T-helper 22 cell (primary cell): Measurements from ENCODE around the gene FBXO38.

Experiments used
- DNase-seq: peaks from one replicate; pipeline ENCODE4 v3.0.0-alpha.2; 2020; ENCODE audit warnings: low read depth

The FBXO38 gene

DNA sequence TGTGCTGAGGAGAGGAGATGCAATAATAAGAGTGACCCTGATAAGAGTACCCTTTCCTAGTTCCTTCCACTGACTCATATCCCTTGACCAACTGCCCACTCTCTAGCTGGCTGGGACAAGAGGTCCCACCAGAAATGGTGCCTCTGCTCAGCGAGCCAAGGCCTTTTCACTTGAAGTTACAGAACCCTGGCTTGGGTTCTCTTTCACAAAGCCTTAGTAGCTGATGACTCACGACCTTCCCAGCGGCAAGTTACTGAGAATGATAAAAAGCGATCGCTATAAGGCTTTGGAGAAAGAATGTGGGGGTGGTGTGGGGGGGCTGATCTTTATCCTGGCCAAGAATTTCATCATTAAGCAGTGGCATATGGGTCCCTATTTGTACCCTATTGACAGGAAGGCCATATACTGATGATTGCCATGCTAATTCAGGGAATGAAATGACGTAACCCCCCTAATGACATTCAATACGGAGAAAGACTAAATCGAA is 90.3 kb downstream of the FBXO38 start:
- no peak for DNase-seq

DNA sequence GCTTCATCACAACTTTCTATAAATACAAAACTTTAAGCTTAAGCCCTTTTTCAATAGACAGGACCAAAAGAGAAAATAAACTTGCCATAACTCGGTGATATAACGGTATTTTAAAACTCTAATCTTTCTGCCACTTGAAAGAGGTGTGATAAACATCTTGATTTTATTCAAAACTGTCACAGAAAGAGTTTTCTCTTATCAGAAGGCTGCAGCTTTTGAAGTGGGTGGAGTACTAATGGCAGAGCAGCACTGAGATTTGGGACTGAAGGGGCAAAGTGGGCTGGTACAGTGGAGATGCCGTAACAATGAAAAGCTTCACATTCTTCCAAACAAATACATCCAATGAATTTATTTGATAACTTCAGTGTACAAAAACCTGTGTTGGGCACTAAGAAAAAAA is 92.5 kb downstream of the FBXO38 start:
- DNase-seq, result no peak

DNA sequence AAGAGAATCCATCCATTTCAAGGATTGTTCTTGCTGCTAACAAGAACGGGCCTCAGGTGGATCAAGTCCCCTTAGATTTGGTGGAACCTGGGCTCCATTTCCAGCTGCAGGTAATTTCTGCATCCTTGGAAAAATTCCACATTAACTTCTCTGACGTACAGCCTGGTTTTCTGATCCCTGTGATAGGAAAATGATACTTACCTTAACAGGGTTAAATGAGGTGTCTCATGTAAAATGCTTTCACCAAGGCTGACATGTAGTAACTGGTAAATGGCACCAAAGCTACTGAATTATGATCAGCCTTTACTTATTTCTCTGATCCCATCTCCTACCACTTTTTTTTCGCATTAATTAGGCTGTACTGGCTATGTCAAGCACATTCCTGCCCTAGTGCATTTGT is 93.7 kb downstream of the FBXO38 start:
- DNase-seq, result no peak

DNA sequence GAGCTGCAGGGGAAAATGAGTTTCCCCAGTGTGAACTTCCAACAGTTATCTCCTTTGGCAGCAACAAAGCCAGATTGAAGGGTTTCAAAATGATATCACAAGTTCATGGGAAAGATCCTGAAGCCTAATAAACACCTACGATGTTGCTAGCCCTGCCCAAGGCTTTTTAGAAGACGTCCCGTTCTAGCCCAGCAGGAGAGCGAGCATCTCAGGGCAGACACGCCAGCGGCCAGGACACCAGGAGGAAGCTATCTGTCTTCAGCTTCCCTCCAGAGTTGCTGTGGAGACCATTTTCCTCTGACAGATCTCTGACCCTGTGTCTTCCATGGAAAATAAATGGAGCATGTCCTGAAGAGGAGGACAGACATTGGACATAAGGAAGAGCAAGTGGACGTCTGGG is 98.4 kb downstream of the FBXO38 start:
- no peak for DNase-seq

DNA sequence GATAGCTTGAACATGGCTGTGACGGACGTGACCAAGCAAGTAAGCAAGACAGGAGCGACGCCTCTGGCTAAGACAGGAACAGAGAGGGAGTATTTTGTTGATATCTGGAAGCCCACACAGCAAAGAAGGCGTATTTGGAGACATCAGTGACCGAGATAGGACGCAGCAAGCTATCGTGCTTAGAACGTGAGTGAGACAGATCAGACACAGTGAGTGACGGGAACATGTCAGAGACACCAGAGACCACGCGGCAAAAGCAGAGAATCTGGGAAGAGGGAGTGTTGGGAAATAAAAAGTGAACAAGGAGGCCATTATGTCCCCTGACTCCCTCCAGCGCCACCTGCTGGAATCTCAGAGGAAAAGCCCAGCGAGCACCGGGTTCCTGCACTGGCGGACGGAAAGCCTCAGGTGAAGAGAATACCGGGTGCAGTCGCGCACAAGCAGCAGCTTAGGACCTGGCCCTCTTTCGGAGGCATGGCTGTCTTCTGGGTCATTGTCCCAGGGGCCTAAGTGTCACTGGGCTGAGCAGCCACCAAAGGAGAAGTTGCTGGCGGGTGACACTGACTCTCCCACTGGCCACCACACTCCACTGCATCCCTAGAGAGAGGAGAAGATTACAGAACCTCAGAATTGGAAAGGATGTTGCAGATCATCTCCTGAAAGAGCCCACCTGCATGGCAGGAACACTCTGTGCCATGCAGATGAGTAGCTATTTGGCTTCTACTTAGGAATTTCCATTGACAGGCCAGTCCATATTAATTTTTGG is 99.1 kb downstream of the FBXO38 start:
- peak; percentile 3 for DNase-seq

DNA sequence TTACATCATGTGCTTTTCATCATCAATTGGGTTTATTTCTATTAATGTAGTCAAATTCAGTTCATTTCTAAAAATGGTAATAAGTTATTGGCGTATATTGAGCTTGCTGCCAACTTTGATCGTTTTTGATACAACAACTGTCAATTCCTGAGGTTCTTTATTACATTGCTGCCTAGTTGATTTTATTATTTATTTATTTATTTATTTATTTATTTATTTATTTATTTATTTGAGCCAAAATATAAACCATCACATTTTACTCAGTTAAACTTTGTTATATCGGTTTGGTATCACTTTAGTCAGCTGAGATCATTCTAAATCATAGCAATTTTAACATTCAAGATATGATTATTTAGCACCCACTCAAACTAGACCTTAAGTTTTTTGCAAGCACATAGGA is 100.0 kb downstream of the FBXO38 start:
- DNase-seq, result no peak

DNA sequence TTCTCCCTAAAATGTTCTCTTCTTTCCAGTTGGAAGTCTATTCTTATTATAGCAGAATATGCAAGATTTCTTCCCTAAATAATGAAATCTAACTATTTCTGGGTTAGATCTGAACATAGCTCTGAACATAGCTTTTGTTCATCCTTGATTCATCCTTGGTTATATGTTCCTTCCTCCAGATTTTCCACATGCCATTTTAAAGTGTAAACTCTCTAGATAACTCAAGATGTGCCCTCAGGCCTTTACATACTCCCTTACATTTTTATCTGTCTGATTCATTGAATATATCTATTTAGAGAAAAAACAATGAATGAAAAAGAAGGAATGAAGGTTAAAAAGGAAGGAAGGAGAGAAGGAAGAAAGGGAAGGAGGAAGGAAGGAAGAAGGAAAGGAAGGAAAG is 100.9 kb downstream of the FBXO38 start:
- no peak for DNase-seq

DNA sequence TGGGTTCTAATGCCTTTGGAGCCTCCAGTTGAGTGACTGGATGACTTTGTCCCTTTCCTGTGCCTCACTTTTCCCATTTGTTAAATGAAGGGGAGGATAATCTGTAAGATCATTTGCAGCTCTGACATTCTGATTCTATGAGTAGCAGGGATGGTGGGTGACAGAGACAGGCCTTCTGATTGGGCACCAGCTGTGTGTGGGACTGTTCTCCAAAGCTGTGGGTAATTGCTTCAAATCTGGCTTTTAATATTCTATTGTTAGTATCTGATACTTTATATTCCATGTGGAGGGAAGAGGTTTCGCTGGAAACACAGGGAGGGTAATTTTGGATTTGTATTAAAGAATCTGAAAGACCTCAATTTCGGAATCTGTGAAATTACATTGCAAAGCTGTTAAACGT is 102.7 kb downstream of the FBXO38 start:
- no peak for DNase-seq

DNA sequence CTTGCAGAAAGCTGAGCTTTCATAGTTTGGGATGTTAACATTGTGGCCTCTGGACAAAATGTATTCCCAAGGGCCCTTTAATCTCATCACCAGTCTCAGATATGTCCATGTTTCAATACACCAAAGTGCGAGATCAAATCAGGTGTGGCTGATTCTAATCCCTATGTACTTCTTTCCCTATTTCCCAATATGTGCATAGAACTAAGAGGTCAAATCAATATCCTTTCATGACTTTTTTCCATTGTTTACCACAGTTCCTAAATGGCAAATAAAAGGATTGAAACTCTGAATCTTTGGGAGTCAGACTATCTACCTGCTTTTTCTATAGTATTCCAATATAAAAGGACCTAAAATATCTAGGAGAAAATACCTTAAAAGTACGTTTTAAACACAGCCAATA is 105.0 kb downstream of the FBXO38 start:
- no peak for DNase-seq

DNA sequence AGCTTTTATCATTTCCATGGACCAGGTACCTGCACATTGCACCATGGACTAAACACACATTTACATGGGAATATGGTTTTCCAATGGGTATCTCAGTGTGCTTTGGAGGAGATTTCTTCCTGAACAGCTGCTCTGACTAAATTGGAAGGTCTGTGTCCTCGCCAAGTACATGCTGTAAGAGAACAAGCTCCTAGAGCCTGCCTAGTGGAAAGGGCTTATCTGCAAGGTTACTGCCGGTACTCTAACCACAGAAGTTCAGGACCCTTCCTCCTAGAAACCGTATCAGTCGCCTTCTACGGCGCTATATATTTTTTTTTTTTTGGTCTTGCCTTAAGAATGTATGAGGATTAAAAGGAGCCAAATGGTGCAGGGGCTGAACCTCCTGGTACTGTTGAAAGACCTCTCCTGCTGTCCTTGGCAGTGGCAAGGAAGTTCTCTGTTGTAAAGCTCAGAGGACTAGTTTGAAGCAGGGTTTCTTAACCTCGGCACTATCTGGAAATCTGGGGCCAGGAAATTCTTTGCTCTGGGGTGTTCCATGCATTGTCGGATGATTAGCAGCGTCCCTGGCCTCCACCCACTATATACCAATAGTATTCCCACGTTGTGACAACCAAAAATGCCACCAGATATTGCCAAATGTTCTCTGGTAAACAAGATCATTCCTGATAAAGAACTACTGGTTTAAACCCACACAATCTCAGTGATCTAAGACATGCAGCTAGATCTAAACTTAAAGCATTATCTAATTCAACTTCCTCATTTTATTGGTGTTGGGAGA is 107.4 kb downstream of the FBXO38 start:
- no peak for DNase-seq

DNA sequence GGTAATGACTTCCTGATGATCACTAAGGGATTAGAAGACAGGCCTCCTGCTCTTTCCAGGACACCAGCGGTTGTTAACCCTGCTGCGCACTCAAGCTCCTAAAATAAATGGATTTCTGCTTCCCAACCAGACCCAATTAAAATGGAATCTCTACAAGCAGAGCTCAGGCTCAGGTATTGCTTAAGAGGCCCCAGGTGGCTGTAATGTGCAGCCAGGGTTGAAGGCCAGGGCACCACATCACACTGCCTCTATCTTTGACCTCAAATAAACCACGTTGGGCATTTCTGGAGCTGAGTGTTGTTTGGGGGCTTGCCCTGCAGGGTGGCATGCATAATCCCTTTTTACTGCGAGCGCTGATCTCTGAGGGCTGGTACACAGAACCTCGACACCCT is 108.0 kb downstream of the FBXO38 start:
- DNase-seq, result no peak

DNA sequence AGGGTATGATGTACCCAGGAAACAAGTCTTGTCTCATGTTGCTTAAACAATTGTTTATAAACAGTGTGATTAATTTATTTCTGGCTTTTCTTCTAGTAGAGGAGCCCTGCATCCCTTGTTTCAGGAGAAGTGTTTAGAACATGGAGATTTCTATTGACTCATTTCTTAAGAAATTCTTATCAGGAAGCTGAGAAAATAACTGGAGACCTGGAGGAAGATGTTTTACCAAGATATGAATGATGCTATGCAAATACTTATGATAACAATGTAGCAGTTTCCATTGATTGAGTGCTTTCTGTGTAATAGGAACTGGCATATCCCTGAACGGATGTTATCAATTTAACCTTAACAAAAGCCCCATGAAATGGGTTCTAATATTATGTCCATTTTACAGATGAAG is 108.6 kb downstream of the FBXO38 start:
- no peak for DNase-seq
